Gastroesophageal sphincter (tissue), 3 donors: ENCODE results near the gene RGS16.
A peak's percentile ranks its signal among the peaks of the same experiment; 100 is the strongest.

Experiments used
- CTCF ChIP-seq, 4 experiments: fragments of 200-600 bp in 2 of 4; fragments of 450-650 bp in 2 of 4; sonication (generic) in 1 of 4; IDR thresholded peaks; one replicate each; pipeline ENCODE4 v1.5.1; 2017 to 2019; ENCODE audit warnings: antibody characterized with exemption in 4 of 4, mild to moderate bottlenecking in 2 of 4, moderate library complexity in 2 of 4
- EP300 ChIP-seq: sonication (generic); formaldehyde crosslinking; IDR thresholded peaks from one replicate; pipeline ENCODE4 v1.6.1; 2017; ENCODE audit warnings: antibody characterized with exemption, mild to moderate bottlenecking
- POLR2AphosphoS5 ChIP-seq: sonication (generic); formaldehyde crosslinking; IDR thresholded peaks from one replicate; pipeline ENCODE4 v1.6.1; 2017; ENCODE audit warnings: antibody characterized with exemption

- TF ChIP-seq CTCF (IDR thresholded peaks at IDR 0.05) (no peak), POLR2AphosphoS5 (peak; percentile 52), EP300 (no peak)
Measured at GRCh38 chr1:182603646-182604174, 479 bp downstream of the RGS16 start.
